Measurements from ENCODE around the gene GID8. TPM values are rescaled to one million over a fixed set of nuclear protein-coding genes. Genes with fewer than 3 reads are reported as not detected.
A peak's percentile ranks its signal among the peaks of the same experiment; 100 is the strongest.

Gene GID8
- total RNA-seq, 1 experiment from 2014 or later = 37.2 TPM

GRCh38 chr20:62902926-62903615 is 34.9 kb upstream of the GID8 start:
- no TSS peak for BruUV-seq (replicated peaks)
- no peak overlapping the region for H2AFZ ChIP-seq (ENCODE audit: low read length)
- no peak overlapping the region for H3K4me2 ChIP-seq (ENCODE audit: low read length)
- H3K4me1 ChIP-seq (ENCODE audit: insufficient read depth, low read length) = peaks cover 15% of the 10 kb centered on the region
- H3K9me2 ChIP-seq (replicated peaks; ENCODE audit: low read length) = no peaks in the 10 kb centered on the region
- no peaks in the 10 kb centered on the region for H3K27me3 ChIP-seq (ENCODE audit: low read length)
- H3K4me3 ChIP-seq (ENCODE audit: low read length) = no peak overlapping the region
- H3F3A ChIP-seq (ENCODE audit: low read length, unreplicated experiment) = no peaks in the 10 kb centered on the region
- H3K9me3 ChIP-seq (ENCODE audit: low read length) = no peaks in the 10 kb centered on the region
- CTCF ChIA-PET = interaction anchor here (0.6 to 0.8 kb wide), 2 partner anchors 28 to 35 kb away, joined by 3 to 4 read pairs; partner anchors contain the start of gene GID8
- peak; percentile 34 for ATAC-seq
- peak; percentile 25 for DNase-seq
- POLR2A ChIA-PET (ENCODE audit: unreplicated experiment) = interaction anchor here (0.6 kb wide), 1 partner anchor 279 kb away, joined by 3 read pairs; no protein-coding TSS in a partner anchor
- H3K79me2 ChIP-seq (ENCODE audit: low read length) = 0 out of 2 replicates have a peak, but pooled peaks cover 1% of the 10 kb centered on the region
- H3K9ac ChIP-seq (ENCODE audit: low read length) = no peak overlapping the region
- 0 out of 2 replicates have a peak, but pooled peaks cover 9% of the 10 kb centered on the region for H4K20me1 ChIP-seq (ENCODE audit: low read length)
- TF ChIP-seq EZH2phosphoT487 (IDR thresholded peaks at IDR 0.05; ENCODE audit: borderline replicate concordance, low read length) (no peak), EZH2 (IDR thresholded peaks at IDR 0.05; ENCODE audit: low read length, unreplicated experiment) (no peak), CTCF (conservative IDR thresholded peaks at IDR 0.05; ENCODE audit: low read depth, low read length) (no peak)
- peaks cover 61% of the 10 kb centered on the region for H3K36me3 ChIP-seq (ENCODE audit: low read depth, low read length)
- intact Hi-C loops (cut with micrococcal nuclease) = no loop called here
- no peak overlapping the region for H3K27ac ChIP-seq (ENCODE audit: low read length)

GRCh38 chr20:62905536-62906117 is 32.3 kb upstream of the GID8 start:
- CTCF ChIA-PET = no interaction called here
- H3K9ac ChIP-seq (ENCODE audit: low read length) = no peak overlapping the region

More at GRCh38 chr20:62905536-62906117, 32.3 kb upstream of the GID8 start:
- Histone ChIP-seq H3K4me1 (ENCODE audit: insufficient read depth, low read length) (peaks cover 11% of the 10 kb centered on the region), H3K36me3 (ENCODE audit: low read depth, low read length) (peaks cover 83% of the 10 kb centered on the region), H3K79me2 (ENCODE audit: low read length) (peaks cover 26% of the 10 kb centered on the region), H3F3A (ENCODE audit: low read length, unreplicated experiment) (no peaks in the 10 kb centered on the region), H3K27me3 (ENCODE audit: low read length) (no peaks in the 10 kb centered on the region), H3K9me3 (ENCODE audit: low read length) (no peaks in the 10 kb centered on the region), H3K9me2 (replicated peaks; ENCODE audit: low read length) (no peaks in the 10 kb centered on the region), H3K4me3 (ENCODE audit: low read length) (no peak overlapping the region), H3K4me2 (ENCODE audit: low read length) (no peak overlapping the region), H3K27ac (ENCODE audit: low read length) (no peak overlapping the region), H4K20me1 (ENCODE audit: low read length) (peaks cover 21% of the 10 kb centered on the region; the same call in 1 of the 2 replicates), H2AFZ (ENCODE audit: low read length) (no peak overlapping the region)
- intact Hi-C loops (cut with micrococcal nuclease) = no loop called here
- no TSS peak for BruUV-seq (replicated peaks)
- POLR2A ChIA-PET (ENCODE audit: unreplicated experiment) = no interaction called here
- TF ChIP-seq EZH2 (IDR thresholded peaks at IDR 0.05; ENCODE audit: low read length, unreplicated experiment) = no peak
- TF ChIP-seq EZH2phosphoT487 (IDR thresholded peaks at IDR 0.05; ENCODE audit: borderline replicate concordance, low read length) = no peak
- no peak for TF ChIP-seq CTCF (conservative IDR thresholded peaks at IDR 0.05; ENCODE audit: low read depth, low read length)
- DNase-seq (no peak), ATAC-seq (no peak)
